ENCODE data around the gene PCDH9. TPM values are rescaled to one million over a fixed set of nuclear protein-coding genes. Genes with fewer than 3 reads are reported as not detected.

PCDH9 gene
- total RNA-seq, 4 donors from 2014 or later: 2.8 to 22.4 (median 12.9) TPM

DNA sequence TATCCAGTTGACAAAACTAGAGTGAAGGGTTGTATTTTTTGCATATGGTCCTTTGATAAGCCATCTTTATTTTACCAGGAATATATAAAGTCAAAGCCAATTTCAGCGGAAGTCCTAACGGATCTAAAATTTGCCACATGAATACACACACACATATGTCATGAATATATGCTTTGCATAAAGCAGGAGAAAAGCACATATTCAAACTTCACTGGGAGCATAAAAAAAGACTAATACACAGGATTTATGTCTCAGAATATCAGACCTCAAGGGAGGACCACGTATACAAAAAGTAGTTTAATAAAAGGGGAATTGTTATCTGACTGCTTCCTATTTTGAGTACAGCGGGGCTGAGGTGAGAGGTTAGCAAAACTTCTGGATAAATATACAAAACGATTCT lies 308.7 kb downstream of the PCDH9 start:
- Histone ChIP-seq H3K4me1 (peaks cover 6 to 11% of the 10 kb centered on the region in 2 donors), H3K27ac (no peak overlapping the region), H3K27me3 (no peaks in the 10 kb centered on the region), H3K36me3 (no peaks in the 10 kb centered on the region), H3K9me3 (no peaks in the 10 kb centered on the region), H3K4me3 (replicated peaks in 1 of 3) (no peak overlapping the region)
- 79 to 80% methylated on average over 5 of the region's 5 CpGs for WGBS, 2 donors
- no peak for DNase-seq
- TF ChIP-seq CTCF (IDR thresholded peaks at IDR 0.05): no peak
- no peak for TF ChIP-seq POLR2A (IDR thresholded peaks at IDR 0.05)
- intact Hi-C loops (cut with DNase I): no loop called here

DNA sequence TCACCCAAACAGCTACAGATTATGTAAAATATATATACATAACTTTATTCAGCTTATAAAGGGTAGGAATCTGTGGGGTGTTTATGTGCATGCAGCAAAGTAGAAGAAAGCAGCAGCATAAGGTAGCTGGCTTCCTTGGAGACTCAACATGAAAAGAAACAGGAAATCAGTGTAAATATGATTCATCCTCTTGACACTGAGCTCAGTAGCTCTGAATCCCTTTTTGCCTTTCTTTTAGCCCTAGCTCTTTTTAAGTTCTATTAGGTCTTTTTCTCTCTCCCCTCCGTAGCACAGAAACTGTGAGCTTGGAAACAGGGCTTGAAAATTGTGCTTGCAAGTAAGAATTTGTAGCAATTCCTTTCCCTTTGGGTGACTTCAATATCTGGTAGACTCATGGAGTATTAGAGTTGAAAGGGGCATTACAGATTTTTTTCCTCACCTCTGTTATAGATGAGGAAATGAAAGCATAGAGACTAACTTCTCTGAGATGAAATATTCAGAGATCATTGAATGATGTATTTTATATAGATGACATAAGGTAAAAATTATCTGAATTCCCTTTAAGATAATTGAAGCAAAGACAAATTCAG lies 314.4 kb downstream of the PCDH9 start:
- 77 to 84% methylated on average over 1 of the region's 1 CpG for WGBS, 2 donors

GRCh38 chr13:66914155-66914554 lies 316.0 kb downstream of the PCDH9 start:
- TF ChIP-seq CTCF (IDR thresholded peaks at IDR 0.05): no peak
- no peak for TF ChIP-seq POLR2A (IDR thresholded peaks at IDR 0.05)
- Histone ChIP-seq H3K27ac (no peak overlapping the region), H3K36me3 (no peaks in the 10 kb centered on the region), H3K4me1 (no peaks in the 10 kb centered on the region), H3K4me3 (replicated peaks in 1 of 3) (no peak overlapping the region), H3K9me3 (no peaks in the 10 kb centered on the region), H3K27me3 (no peaks in the 10 kb centered on the region)
- intact Hi-C loops (cut with DNase I): no loop called here
- DNase-seq: no peak
- WGBS, 2 donors: 81 to 84% methylated on average over 4 of the region's 4 CpGs

More for the DNA sequence above, 314.4 kb downstream of the PCDH9 start:
- TF ChIP-seq CTCF (IDR thresholded peaks at IDR 0.05) (no peak), POLR2A (IDR thresholded peaks at IDR 0.05) (no peak)
- Histone ChIP-seq H3K9me3 (no peaks in the 10 kb centered on the region), H3K27me3 (no peaks in the 10 kb centered on the region), H3K4me3 (replicated peaks in 1 of 3) (no peak overlapping the region), H3K36me3 (no peaks in the 10 kb centered on the region), H3K27ac (no peak overlapping the region), H3K4me1 (no peaks in the 10 kb centered on the region)
- intact Hi-C loops (cut with DNase I): no loop called here
- DNase-seq: no peak

DNA sequence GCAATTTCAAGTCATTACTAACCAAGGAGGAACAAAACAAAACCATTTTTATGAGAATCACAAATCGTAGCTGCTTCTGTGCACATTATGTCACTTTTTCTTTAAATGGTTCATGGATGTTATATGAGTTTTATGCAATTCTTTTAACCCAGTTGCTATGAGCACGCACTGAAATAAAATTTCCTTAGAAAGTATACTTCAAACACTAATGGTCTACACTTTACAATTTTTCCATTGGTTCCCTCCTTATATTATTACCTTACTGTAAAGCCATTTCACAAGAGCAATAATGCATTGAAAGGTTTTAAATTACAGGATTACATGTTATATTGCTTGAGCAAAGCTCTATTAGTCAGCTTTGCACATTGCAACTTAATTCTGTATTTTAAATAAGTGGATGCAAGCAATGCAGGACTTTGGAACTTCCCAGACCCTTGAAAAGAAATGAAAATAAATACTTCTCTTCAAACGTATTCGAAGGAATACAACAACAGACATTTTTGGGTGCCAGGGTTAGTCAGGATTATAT lies 318.7 kb downstream of the PCDH9 start:
- TF ChIP-seq POLR2A (IDR thresholded peaks at IDR 0.05): no peak
- no peak for TF ChIP-seq CTCF (IDR thresholded peaks at IDR 0.05)
- Histone ChIP-seq H3K27ac (no peak overlapping the region), H3K9me3 (no peaks in the 10 kb centered on the region), H3K27me3 (no peaks in the 10 kb centered on the region), H3K4me3 (replicated peaks in 1 of 3) (no peak overlapping the region), H3K36me3 (no peaks in the 10 kb centered on the region), H3K4me1 (no peaks in the 10 kb centered on the region)
- no peak for DNase-seq
- intact Hi-C loops (cut with DNase I): no loop called here
- WGBS, 2 donors: 86 to 90% methylated on average over 4 of the region's 4 CpGs

GRCh38 chr13:66899955-66900354 lies 330.2 kb downstream of the PCDH9 start:
- no peaks in the 10 kb centered on the region for H3K9me3 ChIP-seq
- TF ChIP-seq POLR2A (IDR thresholded peaks at IDR 0.05) (no peak), CTCF (IDR thresholded peaks at IDR 0.05) (no peak)
- no peak overlapping the region for H3K4me3 ChIP-seq (replicated peaks in 1 of 3)
- intact Hi-C loops (cut with DNase I): no loop called here
- no peak for DNase-seq
- H3K27ac ChIP-seq: no peak overlapping the region
- 86 to 88% methylated on average over 3 of the region's 3 CpGs for WGBS, 2 donors
- no peaks in the 10 kb centered on the region for H3K36me3 ChIP-seq
- no peaks in the 10 kb centered on the region for H3K4me1 ChIP-seq
- H3K27me3 ChIP-seq: no peaks in the 10 kb centered on the region

Data from thyroid gland (tissue), 4 donors.